OCI-LY3 (cell line): ENCODE measurements around the gene TGIF1.
A peak's percentile ranks its signal among the peaks of the same experiment; 100 is the strongest.

Experiments
- H2AFZ ChIP-seq: fragments of 200-600, 300-600 bp; shearing (Covaris generic); 2 replicates; pipeline ENCODE4 v1.6.0; 2014; ENCODE audit warnings: antibody characterized with exemption, low read depth, low read length
- H3K27ac ChIP-seq: fragments of 200-600, 300-600 bp; sonication (generic); 2 replicates; pipeline ENCODE4 v1.5.1; 2014; ENCODE audit warnings: mild to moderate bottlenecking, low read length, moderate library complexity, mixed read lengths
- H3K27me3 ChIP-seq: fragments of 200-600, 300-600 bp; sonication (generic); 2 replicates; pipeline ENCODE4 v1.6.1; 2014; ENCODE audit warnings: low read depth, low read length, mixed read lengths
- H3K36me3 ChIP-seq: fragments of 200-600, 300-600 bp; sonication (generic); replicated peaks from 2 replicates; pipeline ENCODE3; 2014; ENCODE audit warnings: low read depth, low read length, mixed read lengths
- H3K4me1 ChIP-seq: fragments of 300-600, 200-600 bp; sonication (generic); 2 replicates; pipeline ENCODE4 v1.6.1; 2014; ENCODE audit warnings: low read length, mixed read lengths
- H3K4me2 ChIP-seq: fragments of 200-600, 300-600 bp; sonication (generic); 2 replicates; pipeline ENCODE4 v1.6.1; 2014; ENCODE audit warnings: low read length, mixed read lengths
- H3K4me3 ChIP-seq: fragments of 300-600, 200-600 bp; sonication (generic); 2 replicates; pipeline ENCODE4 v1.5.1; 2014; ENCODE audit warnings: antibody characterized with exemption, mild to moderate bottlenecking, low read length, moderate library complexity
- H3K79me2 ChIP-seq: fragments of 300-600, 200-600 bp; shearing (Covaris generic); 2 replicates; pipeline ENCODE4 v1.6.1; 2014; ENCODE audit warnings: mild to moderate bottlenecking, low read length, mixed read lengths
- H3K9ac ChIP-seq: fragments of 300-600, 200-600 bp; shearing (Covaris generic); 2 replicates; pipeline ENCODE4 v1.6.0; 2014; ENCODE audit warnings: mild to moderate bottlenecking, low read length, moderate library complexity
- H3K9me3 ChIP-seq: fragments of 200-600, 300-600 bp; shearing (Covaris generic); 2 replicates; pipeline ENCODE4 v1.6.1; 2014; ENCODE audit warnings: low read length, mixed read lengths; ENCODE audit not compliant: insufficient read depth
- H4K20me1 ChIP-seq: fragments of 200-600, 300-600 bp; sonication (generic); 2 replicates; pipeline ENCODE4 v1.6.1; 2016; ENCODE audit warnings: low read length, mixed read lengths; ENCODE audit not compliant: insufficient read depth
- CTCF ChIP-seq: fragments of 200-600, 300-600 bp; sonication (generic); IDR thresholded peaks from 2 replicates; pipeline ENCODE4 v1.5.1; 2014; ENCODE audit warnings: antibody characterized with exemption, low read length, low read depth
- EZH2phosphoT487 ChIP-seq: fragments of 200-600 bp; shearing (Covaris generic); IDR thresholded peaks from 2 replicates; pipeline ENCODE4 v1.6.1; 2018; ENCODE audit warnings: antibody characterized with exemption, mixed run types, low read depth

TGIF1 gene

GRCh38 chr18:3500016-3500415, 50.0 kb downstream of the TGIF1 start:
- Histone ChIP-seq H3K79me2 (peaks cover 54% of the 10 kb centered on the region), H3K9me3 (no peaks in the 10 kb centered on the region), H3K27me3 (no peaks in the 10 kb centered on the region), H3K27ac (peak overlapping the region; percentile 95), H3K4me1 (peaks cover 48% of the 10 kb centered on the region), H3K4me3 (peak overlapping the region; percentile 88), H3K36me3 (peaks cover 8% of the 10 kb centered on the region), H3K4me2 (peak overlapping the region; percentile 92), H4K20me1 (no peaks in the 10 kb centered on the region), H2AFZ (no peak overlapping the region), H3K9ac (peak overlapping the region; percentile 90)
- TF ChIP-seq EZH2phosphoT487 (no peak), CTCF (no peak)

GRCh38 chr18:3502650-3503049, 52.7 kb downstream of the TGIF1 start:
- peaks cover 8% of the 10 kb centered on the region for H3K36me3 ChIP-seq
- no peak overlapping the region for H3K4me2 ChIP-seq
- no peak overlapping the region for H3K4me3 ChIP-seq
- H2AFZ ChIP-seq, result no peak overlapping the region
- H4K20me1 ChIP-seq, result no peaks in the 10 kb centered on the region
- H3K9me3 ChIP-seq, result no peaks in the 10 kb centered on the region
- peaks cover 23% of the 10 kb centered on the region for H3K4me1 ChIP-seq
- H3K27ac ChIP-seq, result no peak overlapping the region
- H3K79me2 ChIP-seq, result peaks cover 48% of the 10 kb centered on the region
- TF ChIP-seq CTCF (no peak), EZH2phosphoT487 (no peak)
- H3K27me3 ChIP-seq, result no peaks in the 10 kb centered on the region
- no peak overlapping the region for H3K9ac ChIP-seq

GRCh38 chr18:3504637-3505036, 54.7 kb downstream of the TGIF1 start:
- H3K27me3 ChIP-seq, result no peaks in the 10 kb centered on the region

More at GRCh38 chr18:3504637-3505036, 54.7 kb downstream of the TGIF1 start:
- no peak overlapping the region for H2AFZ ChIP-seq
- peaks cover 8% of the 10 kb centered on the region for H3K36me3 ChIP-seq
- H3K9me3 ChIP-seq, result no peaks in the 10 kb centered on the region
- H3K79me2 ChIP-seq, result peaks cover 28% of the 10 kb centered on the region
- H3K4me3 ChIP-seq, result no peak overlapping the region
- H3K9ac ChIP-seq, result no peak overlapping the region
- no peak overlapping the region for H3K4me2 ChIP-seq
- TF ChIP-seq EZH2phosphoT487, result no peak
- no peak for TF ChIP-seq CTCF
- H3K27ac ChIP-seq, result no peak overlapping the region
- H4K20me1 ChIP-seq, result no peaks in the 10 kb centered on the region
- peaks cover 15% of the 10 kb centered on the region for H3K4me1 ChIP-seq
